ENCODE measurements around the gene RUBCN. TPM values are rescaled to one million over a fixed set of nuclear protein-coding genes. Genes with fewer than 3 reads are reported as not detected.
"Not testable (repeated sequence)": the region's sequence is repeated elsewhere in the genome, so short reads cannot be mapped to it uniquely, and the experiment has no call there.

The RUBCN gene
- total RNA-seq, 4 donors from 2014 or later, result 26.9 to 44.3 (median 35.0) TPM

DNA sequence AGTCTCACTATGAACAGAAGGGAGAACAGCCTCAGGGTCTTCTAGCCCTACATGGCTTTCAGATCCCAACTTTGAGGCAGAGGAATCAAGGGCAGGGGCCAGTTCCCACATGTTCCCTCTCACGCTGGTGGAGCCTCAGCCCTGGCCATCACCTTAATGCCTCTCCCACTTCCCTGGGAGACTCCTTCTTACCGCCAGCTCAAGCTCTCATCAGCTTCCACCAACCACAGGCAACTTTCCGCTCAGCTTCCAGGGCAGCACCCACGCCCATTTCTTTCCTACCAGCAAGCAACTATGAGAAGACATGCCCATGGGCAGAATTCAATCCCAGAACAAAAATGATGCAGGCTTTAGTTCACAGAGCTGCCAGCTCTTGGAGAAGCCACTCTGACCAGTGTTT lies 63.5 kb downstream of the RUBCN start:
- 72 to 85% methylated on average over 3 to 4 of the region's 4 CpGs for WGBS, 2 donors
- intact Hi-C loops (cut with DNase I), result no loop called here
- Histone ChIP-seq H3K27me3 (no peaks in the 10 kb centered on the region), H3K4me3 (no peak overlapping the region), H3K36me3 (peaks cover 5 to 75% (median 18%) of the 10 kb centered on the region in 3 donors), H3K27ac (no peak overlapping the region), H3K9me3 (no peaks in the 10 kb centered on the region), H3K4me1 (peaks cover 0 to 4% (median 0%) of the 10 kb centered on the region in 3 donors)
- DNase-seq, result no peak
- no peak for TF ChIP-seq POLR2A (IDR thresholded peaks at IDR 0.05)
- TF ChIP-seq, protein P1, sequence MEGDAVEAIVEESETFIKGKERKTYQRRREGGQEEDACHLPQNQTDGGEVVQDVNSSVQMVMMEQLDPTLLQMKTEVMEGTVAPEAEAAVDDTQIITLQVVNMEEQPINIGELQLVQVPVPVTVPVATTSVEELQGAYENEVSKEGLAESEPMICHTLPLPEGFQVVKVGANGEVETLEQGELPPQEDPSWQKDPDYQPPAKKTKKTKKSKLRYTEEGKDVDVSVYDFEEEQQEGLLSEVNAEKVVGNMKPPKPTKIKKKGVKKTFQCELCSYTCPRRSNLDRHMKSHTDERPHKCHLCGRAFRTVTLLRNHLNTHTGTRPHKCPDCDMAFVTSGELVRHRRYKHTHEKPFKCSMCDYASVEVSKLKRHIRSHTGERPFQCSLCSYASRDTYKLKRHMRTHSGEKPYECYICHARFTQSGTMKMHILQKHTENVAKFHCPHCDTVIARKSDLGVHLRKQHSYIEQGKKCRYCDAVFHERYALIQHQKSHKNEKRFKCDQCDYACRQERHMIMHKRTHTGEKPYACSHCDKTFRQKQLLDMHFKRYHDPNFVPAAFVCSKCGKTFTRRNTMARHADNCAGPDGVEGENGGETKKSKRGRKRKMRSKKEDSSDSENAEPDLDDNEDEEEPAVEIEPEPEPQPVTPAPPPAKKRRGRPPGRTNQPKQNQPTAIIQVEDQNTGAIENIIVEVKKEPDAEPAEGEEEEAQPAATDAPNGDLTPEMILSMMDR (IDR thresholded peaks at IDR 0.05), result no peak

DNA sequence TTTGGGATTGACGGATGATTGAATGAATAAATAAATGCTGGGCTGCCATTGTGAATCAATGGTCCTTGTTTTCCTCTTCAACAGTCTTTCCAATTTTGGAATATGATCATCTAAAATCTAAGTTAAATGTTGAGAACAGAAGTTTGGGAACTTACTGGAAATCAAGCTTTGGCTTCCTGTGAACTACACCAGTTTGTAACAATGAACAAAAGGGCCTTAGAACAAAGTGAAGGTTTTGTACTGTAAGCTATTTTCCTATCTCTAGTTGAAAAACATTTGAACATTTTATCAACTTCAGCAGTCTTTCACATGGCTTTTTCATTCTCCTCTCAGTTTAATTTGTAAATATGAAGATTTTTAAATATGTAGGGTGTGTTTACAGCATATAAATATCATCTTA lies 66.3 kb downstream of the RUBCN start:
- H3K36me3 ChIP-seq, result peaks cover 4 to 46% (median 5%) of the 10 kb centered on the region in 3 donors
- 100% methylated on average over 1 of the region's 1 CpG for WGBS, 2 donors
- DNase-seq, result no peak
- TF ChIP-seq, protein P1 (IDR thresholded peaks at IDR 0.05), result no peak
- TF ChIP-seq POLR2A (IDR thresholded peaks at IDR 0.05), result no peak
- H3K4me3 ChIP-seq, result no peak overlapping the region
- H3K9me3 ChIP-seq, result no peaks in the 10 kb centered on the region
- no peaks in the 10 kb centered on the region for H3K4me1 ChIP-seq
- H3K27ac ChIP-seq, result no peak overlapping the region
- no peaks in the 10 kb centered on the region for H3K27me3 ChIP-seq
- intact Hi-C loops (cut with DNase I), result no loop called here

DNA sequence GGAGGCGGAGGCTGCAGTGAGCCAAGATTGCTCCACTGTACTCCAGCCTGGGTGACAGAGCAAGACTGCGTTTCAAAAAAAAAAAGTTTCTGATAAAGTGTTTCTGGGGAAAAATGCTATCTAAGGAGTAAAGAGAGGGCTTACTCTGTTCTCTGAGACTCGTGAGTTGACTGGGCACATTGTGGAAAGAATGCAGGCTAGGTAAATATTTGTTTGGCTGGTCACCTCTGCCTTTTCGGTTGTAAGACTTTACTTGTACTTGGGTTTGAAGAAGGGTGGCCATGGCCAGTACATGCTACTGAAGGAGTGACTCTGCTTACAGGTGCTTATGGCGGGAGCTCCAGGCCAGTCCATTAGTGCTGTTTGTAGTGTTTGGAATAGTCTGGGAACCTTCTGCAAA lies 68.7 kb downstream of the RUBCN start:
- TF ChIP-seq POLR2A (IDR thresholded peaks at IDR 0.05), result no peak
- TF ChIP-seq, protein P1 (IDR thresholded peaks at IDR 0.05), result no peak
- H3K27ac ChIP-seq, result no peak overlapping the region
- DNase-seq, result no peak
- no peaks in the 10 kb centered on the region for H3K27me3 ChIP-seq
- intact Hi-C loops (cut with DNase I), result no loop called here
- peaks cover 0 to 23% (median 0%) of the 10 kb centered on the region in 3 donors for H3K36me3 ChIP-seq
- H3K4me3 ChIP-seq, result no peak overlapping the region
- H3K4me1 ChIP-seq, result peaks cover 0 to 4% (median 2%) of the 10 kb centered on the region in 3 donors
- 74 to 88% methylated on average over 4 of the region's 5 CpGs for WGBS, 2 donors
- no peaks in the 10 kb centered on the region for H3K9me3 ChIP-seq

DNA sequence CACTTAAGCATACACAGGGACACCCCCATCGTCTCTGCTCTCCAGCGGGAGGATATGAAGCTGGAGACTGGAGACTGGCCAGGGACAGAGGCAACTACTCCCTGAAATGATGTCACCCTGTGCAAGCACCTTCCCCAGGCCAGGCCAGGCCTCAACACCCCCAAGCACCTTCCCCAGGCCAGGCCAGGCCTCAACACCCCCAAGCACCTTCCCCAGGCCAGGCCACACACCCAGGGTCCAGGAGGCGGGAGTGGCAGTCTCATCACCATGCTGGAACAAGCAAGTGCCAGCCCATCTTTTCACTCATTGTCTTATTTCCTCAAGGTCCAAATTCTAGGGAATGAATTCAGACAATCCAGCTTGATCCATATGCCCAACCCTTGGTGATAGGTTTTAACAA lies 69.4 kb downstream of the RUBCN start:
- H3K27ac ChIP-seq; H3K4me3 ChIP-seq; H3K9me3 ChIP-seq; H3K4me1 ChIP-seq; DNase-seq; H3K27me3 ChIP-seq; intact Hi-C loops (cut with DNase I): not testable (repeated sequence)
- peaks cover 0 to 16% (median 0%) of the 10 kb centered on the region in 3 donors for H3K36me3 ChIP-seq
- WGBS, 2 donors, result 83% methylated on average over 1 of the region's 3 CpGs; no CpG with 5 or more reads in 1 of the 2 donors

DNA sequence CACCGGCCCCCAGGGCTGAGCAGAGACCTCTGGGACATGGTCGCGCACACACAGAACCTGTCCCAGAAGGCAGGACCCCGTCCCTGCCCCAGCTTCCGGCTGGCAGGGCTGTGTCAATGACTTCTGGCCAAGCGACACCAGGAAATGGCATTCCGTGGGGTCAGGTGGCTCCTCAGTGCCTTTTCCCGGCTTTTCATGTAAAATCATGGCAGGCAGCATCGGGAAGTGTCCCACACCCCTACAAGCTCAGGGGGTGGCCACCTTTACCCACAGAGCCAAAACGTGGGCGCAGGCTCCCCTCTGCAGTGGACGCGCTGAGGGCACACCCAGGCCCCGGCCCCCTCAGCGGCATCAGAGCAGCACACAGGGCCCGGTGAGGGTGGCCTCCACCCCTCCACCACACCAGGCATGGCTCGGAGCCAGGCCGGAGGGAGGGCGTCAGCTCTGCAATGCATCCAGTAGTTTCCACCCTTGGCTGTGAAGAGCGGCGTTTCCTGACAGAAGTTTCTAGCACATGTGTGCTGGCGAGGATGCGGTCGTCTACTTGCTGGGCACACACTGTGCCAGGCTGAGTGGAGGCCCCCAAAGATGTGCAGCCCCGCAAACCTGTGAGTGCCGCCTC lies 70.4 kb downstream of the RUBCN start:
- no CpG with 5 or more reads among the region's 26 CpGs for WGBS, 2 donors
- H3K36me3 ChIP-seq; H3K27me3 ChIP-seq; H3K9me3 ChIP-seq; intact Hi-C loops (cut with DNase I); H3K4me3 ChIP-seq; H3K27ac ChIP-seq; H3K4me1 ChIP-seq; DNase-seq: not testable (repeated sequence)

DNA sequence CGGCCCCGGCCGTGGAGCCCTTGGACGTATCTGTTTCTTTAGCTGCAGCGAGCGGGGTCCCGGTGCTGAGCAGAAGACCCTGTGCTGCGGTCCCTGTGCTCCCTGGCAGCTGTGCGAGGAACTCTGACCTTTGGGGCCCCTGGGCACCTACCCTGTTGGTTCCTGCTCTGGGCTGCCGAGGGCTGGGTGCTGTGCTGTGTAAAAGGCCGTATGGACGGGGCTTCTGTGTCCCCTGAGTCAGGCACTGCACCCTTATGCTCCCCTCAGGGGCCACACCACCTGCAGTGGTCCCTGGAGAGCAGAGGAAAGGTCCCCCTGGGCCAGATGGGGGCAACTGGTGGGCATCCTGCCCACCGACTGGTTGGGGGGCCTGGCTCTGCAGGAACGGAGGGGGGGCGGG lies 71.2 kb downstream of the RUBCN start:
- H3K27me3 ChIP-seq; DNase-seq; H3K4me1 ChIP-seq; H3K4me3 ChIP-seq; H3K36me3 ChIP-seq; intact Hi-C loops (cut with DNase I); H3K27ac ChIP-seq; H3K9me3 ChIP-seq: not testable (repeated sequence)
- no CpG with 5 or more reads among the region's 15 CpGs for WGBS, 2 donors

DNA sequence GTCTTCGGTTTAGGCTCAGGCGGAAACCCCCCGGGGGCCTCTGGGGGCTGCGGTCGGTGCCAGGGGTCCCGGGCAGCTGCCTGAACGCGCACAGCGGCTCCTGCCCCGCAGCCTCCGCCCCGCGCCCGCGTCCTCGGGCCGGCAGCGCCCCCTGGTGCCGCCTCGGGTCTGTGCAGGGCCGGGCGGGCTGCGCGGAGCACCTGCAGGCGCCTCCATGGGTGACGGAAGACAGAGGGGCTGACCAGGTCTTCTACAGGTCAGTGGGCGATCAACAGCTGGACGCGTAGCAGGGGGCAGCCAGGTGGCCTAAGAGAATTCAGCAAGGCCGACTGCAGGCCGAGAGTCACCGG lies 71.6 kb downstream of the RUBCN start:
- WGBS, 2 donors, result no CpG with 5 or more reads among the region's 32 CpGs

DNA sequence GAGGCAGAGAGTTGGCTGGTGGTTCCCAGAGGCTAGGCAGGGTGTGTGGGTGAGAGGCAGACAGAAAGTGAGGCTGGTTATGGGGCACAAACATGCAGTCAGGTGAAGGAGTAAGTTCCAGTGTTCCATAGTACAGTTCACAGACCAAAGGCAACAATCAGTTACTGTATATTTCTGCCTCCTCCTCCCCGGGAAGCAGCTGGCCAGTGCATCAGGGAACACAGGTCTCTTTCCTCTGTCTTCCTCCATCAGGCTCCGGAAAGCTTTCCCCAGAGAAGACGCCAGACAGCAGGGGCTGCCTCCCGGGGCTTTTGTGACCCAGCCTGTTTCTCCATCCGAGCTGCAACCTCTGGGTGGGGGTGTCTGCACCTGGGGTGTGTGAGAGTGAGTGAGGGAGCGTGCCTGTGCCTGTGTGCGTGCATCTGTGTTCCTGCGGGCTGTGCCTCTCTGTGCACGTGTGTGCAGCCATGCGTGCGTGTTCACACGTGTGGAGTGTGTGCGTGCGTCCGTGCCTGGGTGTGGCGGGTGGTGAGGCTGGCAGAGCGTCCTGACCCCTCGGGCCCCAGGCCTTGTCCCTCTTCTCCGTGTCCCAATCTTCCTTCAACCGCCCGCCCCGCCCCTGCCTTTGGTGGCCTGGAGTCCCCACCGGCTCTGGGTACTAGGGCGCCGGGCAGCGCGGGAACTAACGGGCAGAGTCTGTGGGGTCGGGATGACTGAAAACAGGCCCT lies 72.1 kb downstream of the RUBCN start:
- H3K27me3 ChIP-seq; DNase-seq; intact Hi-C loops (cut with DNase I): not testable (repeated sequence)

More for the DNA sequence above, 71.6 kb downstream of the RUBCN start:
- H3K4me3 ChIP-seq, result peak overlapping the region in 3 of 4 donors; percentile 34 to 57 (median 39)
- DNase-seq; H3K27me3 ChIP-seq; H3K27ac ChIP-seq; H3K36me3 ChIP-seq; H3K4me1 ChIP-seq; H3K9me3 ChIP-seq; intact Hi-C loops (cut with DNase I): not testable (repeated sequence)

DNA sequence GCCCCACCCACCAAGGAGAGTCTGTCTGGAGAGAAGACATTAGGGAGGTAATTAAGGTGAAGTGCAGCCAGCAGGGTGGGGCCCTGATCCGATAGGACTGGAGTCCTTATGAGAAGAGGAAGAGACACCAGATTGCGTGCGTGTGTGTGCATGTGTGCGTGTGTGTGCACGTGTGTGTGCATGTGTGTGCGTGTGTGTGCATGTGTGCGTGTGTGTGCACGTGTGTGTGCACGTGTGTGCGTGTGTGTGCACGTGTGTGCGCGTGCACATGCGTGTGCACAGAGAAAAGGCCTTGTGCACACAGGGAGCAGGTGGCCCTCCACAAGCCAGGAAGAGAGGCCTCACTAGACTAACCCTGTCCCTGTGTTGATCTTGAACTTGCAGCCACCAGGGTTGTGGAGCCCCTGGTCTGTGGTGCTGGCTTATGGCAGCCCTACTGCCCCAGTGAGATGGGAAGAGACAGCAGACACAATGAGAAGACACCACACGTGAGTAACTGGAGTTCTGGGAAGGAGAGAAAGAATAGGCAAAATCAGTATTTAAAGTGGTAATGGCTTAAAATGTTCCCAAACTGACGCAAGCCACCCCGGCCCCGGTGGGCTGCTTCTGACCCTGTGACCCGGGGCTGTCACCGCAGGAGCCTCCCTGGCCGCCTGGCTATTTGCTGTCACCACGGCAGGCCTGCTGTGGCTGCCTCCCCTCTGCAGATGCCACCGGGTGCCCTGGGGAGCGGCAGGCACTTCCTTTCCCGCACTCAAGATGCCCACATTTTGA lies 73.2 kb downstream of the RUBCN start:
- WGBS, 2 donors, result 82 to 100% methylated on average over 2 to 7 of the region's 25 CpGs
- H3K36me3 ChIP-seq; H3K9me3 ChIP-seq; H3K27me3 ChIP-seq; DNase-seq; H3K4me3 ChIP-seq; H3K27ac ChIP-seq; H3K4me1 ChIP-seq; intact Hi-C loops (cut with DNase I): not testable (repeated sequence)

More for the DNA sequence above, 72.1 kb downstream of the RUBCN start:
- not testable (repeated sequence) for H3K36me3 ChIP-seq, H3K27ac ChIP-seq, H3K9me3 ChIP-seq, H3K4me1 ChIP-seq
- 3% methylated on average over 16 of the region's 29 CpGs; no CpG with 5 or more reads in 1 of the 2 donors for WGBS, 2 donors
- peak overlapping the region in 3 of 4 donors; percentile 34 to 57 (median 39) for H3K4me3 ChIP-seq

Measured in esophagus squamous epithelium (tissue), 5 donors.